Liver (tissue), 3 donors: ENCODE data around the gene RNLS.

Experiments used
- EGR1 ChIP-seq, 2 donors: IDR thresholded peaks; 2 replicates each; pipeline ENCODE4 v1.6.1; 2016 to 2018; ENCODE audit warnings: antibody characterized with exemption in 2 of 2, low read depth in 2 of 2
- FOXA1 ChIP-seq: IDR thresholded peaks from 2 replicates; pipeline ENCODE4 v1.6.1; 2016; ENCODE audit warnings: antibody characterized with exemption
- GABPA ChIP-seq, 2 donors: IDR thresholded peaks in 1 of 2; conservative IDR thresholded peaks in 1 of 2; 2 replicates each; pipeline ENCODE4 v1.6.1; 2016; ENCODE audit warnings: antibody characterized with exemption in 2 of 2, mild to moderate bottlenecking in 1 of 2, moderate library complexity in 1 of 2
- HNF4G ChIP-seq: IDR thresholded peaks from 2 replicates; pipeline ENCODE4 v1.6.1; 2016; ENCODE audit warnings: antibody characterized with exemption
- RAD21 ChIP-seq, 2 donors: IDR thresholded peaks; 2 replicates each; pipeline ENCODE4 v1.6.1; 2016; ENCODE audit warnings: antibody characterized with exemption in 2 of 2, mild to moderate bottlenecking in 2 of 2
- SP1 ChIP-seq: IDR thresholded peaks from 2 replicates; pipeline ENCODE4 v1.6.1; 2018; ENCODE audit warnings: antibody characterized with exemption, mild to moderate bottlenecking
- TAF1 ChIP-seq: conservative IDR thresholded peaks from 2 replicates; pipeline ENCODE4 v1.6.1; 2016; ENCODE audit warnings: antibody characterized with exemption, mild to moderate bottlenecking
- YY1 ChIP-seq: IDR thresholded peaks from 2 replicates; pipeline ENCODE4 v1.6.1; 2016; ENCODE audit warnings: antibody characterized with exemption, mild to moderate bottlenecking
- TF ChIP-seq, protein P1 (sequence below): IDR thresholded peaks from 2 replicates; pipeline ENCODE4 v1.6.1; 2016; ENCODE audit warnings: antibody characterized with exemption, mild to moderate bottlenecking
- TF ChIP-seq, protein P2 (sequence below): fragments of 150-350 bp; IDR thresholded peaks from 2 replicates; pipeline ENCODE4 v1.5.1; 2017; ENCODE audit warnings: improper control_type of control experiment, low read depth, low read length; ENCODE audit not compliant: missing input control
- TF ChIP-seq, protein P3 (sequence below): IDR thresholded peaks from 2 replicates; pipeline ENCODE4 v1.6.1; 2016; ENCODE audit warnings: antibody characterized with exemption
- TF ChIP-seq, protein P4 (sequence below): IDR thresholded peaks from 2 replicates; pipeline ENCODE4 v1.6.1; 2016; ENCODE audit warnings: antibody characterized with exemption
- donor health status: healthy.
- donor health status: healthy.

DNA sequence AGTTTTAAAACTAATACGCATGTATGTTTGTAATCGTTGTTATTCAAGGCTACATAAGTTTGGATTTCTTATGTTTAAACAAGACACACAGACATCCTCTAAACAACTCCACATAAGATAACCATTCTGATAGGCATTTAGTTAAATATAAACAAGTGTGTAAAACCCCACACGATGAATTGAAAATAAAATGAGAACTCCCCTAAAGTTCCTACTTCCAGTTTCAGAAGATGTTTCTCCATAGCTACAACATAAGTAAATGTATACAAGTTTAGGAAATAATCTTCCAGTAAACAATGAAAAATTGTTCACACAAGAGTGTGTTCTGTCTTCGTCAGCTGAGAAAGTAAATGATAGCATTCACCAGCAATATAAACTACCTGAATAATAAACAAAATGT is 246.8 kb downstream of the RNLS start:
- TF ChIP-seq, protein P1, sequence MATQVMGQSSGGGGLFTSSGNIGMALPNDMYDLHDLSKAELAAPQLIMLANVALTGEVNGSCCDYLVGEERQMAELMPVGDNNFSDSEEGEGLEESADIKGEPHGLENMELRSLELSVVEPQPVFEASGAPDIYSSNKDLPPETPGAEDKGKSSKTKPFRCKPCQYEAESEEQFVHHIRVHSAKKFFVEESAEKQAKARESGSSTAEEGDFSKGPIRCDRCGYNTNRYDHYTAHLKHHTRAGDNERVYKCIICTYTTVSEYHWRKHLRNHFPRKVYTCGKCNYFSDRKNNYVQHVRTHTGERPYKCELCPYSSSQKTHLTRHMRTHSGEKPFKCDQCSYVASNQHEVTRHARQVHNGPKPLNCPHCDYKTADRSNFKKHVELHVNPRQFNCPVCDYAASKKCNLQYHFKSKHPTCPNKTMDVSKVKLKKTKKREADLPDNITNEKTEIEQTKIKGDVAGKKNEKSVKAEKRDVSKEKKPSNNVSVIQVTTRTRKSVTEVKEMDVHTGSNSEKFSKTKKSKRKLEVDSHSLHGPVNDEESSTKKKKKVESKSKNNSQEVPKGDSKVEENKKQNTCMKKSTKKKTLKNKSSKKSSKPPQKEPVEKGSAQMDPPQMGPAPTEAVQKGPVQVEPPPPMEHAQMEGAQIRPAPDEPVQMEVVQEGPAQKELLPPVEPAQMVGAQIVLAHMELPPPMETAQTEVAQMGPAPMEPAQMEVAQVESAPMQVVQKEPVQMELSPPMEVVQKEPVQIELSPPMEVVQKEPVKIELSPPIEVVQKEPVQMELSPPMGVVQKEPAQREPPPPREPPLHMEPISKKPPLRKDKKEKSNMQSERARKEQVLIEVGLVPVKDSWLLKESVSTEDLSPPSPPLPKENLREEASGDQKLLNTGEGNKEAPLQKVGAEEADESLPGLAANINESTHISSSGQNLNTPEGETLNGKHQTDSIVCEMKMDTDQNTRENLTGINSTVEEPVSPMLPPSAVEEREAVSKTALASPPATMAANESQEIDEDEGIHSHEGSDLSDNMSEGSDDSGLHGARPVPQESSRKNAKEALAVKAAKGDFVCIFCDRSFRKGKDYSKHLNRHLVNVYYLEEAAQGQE = no peak
- TF ChIP-seq, protein P2, sequence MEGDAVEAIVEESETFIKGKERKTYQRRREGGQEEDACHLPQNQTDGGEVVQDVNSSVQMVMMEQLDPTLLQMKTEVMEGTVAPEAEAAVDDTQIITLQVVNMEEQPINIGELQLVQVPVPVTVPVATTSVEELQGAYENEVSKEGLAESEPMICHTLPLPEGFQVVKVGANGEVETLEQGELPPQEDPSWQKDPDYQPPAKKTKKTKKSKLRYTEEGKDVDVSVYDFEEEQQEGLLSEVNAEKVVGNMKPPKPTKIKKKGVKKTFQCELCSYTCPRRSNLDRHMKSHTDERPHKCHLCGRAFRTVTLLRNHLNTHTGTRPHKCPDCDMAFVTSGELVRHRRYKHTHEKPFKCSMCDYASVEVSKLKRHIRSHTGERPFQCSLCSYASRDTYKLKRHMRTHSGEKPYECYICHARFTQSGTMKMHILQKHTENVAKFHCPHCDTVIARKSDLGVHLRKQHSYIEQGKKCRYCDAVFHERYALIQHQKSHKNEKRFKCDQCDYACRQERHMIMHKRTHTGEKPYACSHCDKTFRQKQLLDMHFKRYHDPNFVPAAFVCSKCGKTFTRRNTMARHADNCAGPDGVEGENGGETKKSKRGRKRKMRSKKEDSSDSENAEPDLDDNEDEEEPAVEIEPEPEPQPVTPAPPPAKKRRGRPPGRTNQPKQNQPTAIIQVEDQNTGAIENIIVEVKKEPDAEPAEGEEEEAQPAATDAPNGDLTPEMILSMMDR = no peak
- TF ChIP-seq YY1 (no peak), HNF4G (no peak), FOXA1 (no peak), GABPA (IDR thresholded peaks at IDR 0.05 in 1 of 2, conservative IDR thresholded peaks at IDR 0.05 in 1 of 2) (no peak), TAF1 (no peak), SP1 (no peak), RAD21 (IDR thresholded peaks at IDR 0.05) (no peak), EGR1 (IDR thresholded peaks at IDR 0.05; ENCODE audit: low read depth in 2 of 2) (no peak)
- TF ChIP-seq, protein P3, sequence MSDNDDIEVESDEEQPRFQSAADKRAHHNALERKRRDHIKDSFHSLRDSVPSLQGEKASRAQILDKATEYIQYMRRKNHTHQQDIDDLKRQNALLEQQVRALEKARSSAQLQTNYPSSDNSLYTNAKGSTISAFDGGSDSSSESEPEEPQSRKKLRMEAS = no peak
- TF ChIP-seq, protein P4, sequence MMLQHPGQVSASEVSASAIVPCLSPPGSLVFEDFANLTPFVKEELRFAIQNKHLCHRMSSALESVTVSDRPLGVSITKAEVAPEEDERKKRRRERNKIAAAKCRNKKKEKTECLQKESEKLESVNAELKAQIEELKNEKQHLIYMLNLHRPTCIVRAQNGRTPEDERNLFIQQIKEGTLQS = no peak
